ENCODE results near the gene LYPD6B.

The LYPD6B gene

DNA sequence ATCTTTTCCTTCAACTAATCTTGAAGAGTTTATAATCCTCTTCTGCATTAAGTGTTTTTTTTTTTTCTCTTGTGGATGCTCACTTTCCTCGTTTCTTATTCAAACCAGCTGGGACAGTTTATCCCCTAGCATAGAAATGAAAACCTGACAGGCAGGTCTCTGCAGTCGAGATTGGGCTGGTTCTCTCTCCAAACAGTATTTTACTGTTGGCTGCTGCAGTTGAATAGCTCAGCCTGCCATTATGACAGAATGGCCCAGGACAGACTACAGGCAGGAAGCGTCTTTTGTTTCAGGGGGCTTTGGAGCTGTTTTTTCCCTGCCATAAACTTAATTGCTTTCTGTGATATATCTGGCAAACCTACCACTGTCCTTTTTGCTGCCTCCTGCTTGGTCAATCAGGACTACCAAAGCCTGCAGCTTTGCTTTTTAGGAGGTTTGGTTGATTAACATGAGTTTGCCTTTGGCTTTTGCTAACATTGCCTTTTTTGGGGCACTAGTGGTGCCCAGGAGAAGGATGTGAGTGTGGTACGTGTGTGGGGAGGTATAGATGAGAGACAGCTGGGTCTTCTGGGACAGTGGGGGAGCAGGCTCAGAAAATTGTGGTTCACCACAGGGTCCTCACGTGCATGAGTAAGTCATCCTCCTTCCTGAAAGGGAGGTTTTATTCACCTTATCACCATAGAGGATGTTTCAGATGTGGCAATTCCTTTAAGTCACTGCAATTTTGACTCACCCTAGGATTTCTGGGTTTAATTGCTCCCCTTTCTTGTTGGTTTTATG lies 128.7 kb downstream of the LYPD6B start:
- DNase-seq: no peak

DNA sequence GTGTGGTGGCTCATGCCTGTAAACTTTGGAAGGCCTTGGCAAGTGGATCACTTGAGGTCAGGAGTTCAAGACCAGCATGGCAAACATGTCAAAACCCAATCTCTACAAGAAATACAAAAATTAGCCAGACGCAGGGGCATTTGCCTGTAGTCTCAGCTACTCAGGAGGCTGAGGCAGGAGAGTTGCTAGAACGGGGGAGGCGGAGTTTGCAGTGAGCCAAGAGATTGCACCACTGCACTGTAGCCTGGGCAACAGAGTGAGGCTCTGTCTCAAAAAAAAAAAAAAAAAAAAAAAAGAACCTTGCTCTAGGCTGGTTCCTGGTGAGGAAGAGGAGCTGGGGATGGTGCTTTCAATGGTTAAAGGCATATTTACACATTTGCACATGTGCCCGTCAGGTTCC lies 129.4 kb downstream of the LYPD6B start:
- no peak for DNase-seq

DNA sequence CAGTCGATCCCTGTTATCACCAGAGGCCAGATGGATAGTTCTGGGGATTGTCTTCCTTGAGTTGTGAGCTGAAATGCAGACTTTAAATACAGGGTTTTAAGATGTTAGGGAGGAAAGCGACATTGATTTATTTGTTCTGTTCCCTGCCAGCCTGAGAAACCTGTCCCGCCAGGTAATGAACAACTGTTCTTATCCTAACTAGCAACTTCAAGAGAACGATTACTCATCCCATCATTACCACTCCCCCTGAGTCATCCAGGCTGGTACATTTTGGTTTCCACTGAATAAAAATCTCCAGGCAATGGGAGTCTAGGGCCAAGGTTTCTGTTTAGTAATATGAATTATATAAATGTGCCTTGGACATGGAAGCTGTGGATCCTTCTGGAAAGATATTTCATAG lies 131.2 kb downstream of the LYPD6B start:
- DNase-seq: no peak

DNA sequence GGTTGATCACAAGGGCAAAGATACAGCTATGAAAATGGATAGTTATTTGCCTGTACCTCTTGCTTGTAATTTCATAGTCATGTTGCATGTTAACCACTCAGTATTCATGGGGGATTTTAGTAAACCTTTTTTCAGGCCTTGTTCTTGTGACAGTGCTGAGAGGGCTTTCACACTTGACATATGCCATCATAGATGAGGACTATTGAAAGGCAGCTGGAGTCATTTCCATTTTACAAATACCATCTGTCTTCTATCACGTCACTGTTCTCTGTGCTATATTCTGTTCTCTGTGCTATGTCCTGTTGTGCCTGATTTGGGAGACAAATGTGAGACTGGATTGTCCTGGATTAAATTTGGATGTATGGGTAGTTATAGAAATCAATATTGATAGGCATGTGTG lies 131.7 kb downstream of the LYPD6B start:
- no peak for DNase-seq

DNA sequence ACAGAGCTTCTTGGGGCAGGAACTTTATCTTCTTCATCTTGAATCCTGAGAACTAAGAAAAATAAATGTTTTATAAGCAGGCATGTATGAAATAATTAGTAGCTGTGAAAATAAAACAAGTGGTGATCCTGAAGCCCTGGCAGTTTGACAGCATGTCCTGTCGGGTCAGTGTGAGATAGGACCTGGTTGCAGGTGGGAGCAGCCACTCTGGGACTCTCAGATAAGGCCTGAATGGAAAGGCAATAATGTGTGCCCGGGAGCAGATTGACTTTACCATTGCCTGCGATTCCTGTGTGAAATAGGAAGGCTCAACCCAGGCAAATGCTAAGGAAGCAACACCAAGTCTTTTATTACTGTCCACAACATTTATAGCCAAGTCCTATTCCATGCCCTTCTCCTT lies 132.4 kb downstream of the LYPD6B start:
- DNase-seq: no peak

DNA sequence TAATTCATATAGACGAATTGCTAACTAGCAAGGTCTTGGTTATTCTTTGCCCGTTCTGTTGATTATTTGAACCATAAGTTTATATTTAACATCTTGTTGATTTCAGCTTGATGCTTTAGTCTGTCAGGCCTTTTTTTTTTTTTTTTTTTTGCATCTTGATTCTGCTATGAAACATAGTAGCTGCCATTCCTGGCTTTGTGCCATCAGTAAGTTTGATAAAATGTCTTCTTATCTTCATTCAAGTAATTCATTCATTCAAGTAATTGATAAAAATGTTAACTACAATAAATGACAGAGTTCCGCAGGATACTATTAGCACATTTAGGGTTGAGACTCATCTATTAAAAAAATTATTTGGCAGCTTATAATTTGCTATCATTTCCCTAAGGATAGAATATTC lies 134.7 kb downstream of the LYPD6B start:
- no peak for DNase-seq

DNA sequence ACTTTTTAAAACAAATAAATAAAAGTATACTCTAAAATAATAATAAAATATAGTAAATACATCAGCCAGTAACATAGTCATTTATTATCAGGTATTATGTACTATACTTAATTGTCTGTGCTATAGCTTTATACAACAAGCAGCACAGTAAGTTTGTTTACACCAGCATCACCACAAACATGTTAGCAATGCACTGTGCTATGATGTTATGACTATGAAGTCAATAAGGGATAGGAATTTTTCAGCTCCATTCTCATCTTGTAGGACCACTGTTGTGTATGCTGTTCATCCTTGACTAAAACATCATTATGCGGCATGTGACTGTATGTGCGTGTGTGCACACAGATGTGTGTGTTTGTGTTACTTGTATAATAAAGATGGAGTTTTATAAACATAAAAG lies 137.5 kb downstream of the LYPD6B start:
- no peak for DNase-seq

DNA sequence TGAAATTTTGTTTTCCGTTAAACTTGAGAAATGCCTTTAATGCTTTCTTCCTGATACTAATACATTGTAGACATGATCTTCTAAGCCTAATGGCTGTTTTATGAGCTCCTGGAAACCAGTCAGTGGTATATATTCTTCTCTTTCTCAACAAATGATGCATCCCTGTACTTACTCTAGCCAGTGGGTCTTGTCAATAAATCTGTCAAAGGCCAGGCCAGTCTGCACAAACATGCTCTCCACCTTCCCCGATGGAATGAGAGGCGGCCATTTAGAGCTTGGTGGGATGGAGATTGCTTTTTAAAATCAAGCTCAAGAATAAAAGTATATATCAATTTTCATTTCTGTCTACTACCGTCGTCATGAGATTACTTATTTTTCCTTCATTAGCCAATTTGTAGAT lies 140.1 kb downstream of the LYPD6B start:
- no peak for DNase-seq

DNA sequence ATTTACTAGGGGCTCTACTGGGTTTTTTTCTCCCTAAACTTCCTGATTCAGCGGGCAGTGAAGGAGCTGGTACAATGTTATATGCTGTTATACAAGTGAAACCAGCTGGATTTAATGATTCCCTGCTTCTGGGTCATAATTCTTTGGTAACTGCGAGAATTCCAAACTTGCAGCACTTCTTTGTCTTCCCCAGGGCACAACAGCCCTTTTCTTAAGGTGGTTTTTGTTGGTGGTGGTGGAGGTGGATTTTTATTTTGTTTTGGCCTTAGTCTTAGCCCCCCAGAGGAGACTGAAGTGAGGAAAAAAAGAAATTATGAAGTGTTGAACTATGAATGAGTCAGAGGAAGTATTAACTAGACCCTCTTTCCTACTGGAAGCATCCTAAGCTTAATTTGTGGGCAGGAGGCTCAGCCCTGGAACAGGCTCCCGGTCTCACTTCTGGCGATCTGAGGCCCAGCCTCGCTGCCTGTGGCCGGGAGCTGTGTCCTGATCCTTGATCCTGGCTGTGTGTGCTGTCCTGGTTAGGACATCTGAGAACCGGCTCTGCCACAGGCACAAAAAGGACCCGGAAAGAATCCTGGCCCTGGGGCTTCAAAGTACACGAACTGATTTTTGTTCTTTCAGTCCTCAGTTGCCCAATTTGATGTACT lies 141.9 kb downstream of the LYPD6B start:
- no peak for DNase-seq

DNA sequence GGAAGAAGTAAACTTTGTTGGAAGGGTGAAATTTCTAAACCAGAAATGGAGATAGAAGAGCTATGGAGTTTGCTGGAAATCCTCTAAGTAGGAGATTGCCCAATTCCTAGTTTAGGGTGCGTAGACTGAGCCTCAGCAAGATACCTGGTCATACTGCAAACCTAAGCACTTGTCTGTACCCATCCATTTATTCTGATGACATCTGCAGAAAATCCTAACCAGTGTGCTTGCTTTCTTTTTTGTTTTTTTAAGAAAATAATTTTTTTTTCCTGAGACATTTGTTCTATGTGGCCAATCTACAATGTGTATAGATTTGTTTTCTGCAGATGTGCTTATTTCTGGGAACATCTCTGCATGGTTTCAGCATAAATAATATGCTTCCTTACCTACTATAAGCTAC lies 144.7 kb downstream of the LYPD6B start:
- DNase-seq: no peak

DNA sequence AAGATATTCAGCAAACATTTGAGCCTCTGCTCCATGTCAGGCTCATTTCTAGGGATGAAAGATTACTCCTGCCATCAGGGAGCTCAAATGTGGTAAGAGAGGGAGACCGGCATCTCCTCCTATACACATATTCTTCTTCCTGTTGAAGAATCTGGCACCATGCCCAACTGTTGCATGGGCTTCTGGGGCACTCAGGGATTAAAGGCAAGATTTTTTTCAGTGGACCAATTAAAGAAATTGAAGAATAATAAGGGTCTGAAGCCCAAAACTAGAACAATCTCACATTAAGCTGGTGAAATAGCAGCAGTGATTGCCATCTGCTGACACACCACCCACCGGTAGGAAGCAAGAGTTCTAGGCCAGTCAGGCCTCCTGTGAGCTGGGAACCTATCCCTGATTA lies 146.5 kb downstream of the LYPD6B start:
- DNase-seq: no peak

DNA sequence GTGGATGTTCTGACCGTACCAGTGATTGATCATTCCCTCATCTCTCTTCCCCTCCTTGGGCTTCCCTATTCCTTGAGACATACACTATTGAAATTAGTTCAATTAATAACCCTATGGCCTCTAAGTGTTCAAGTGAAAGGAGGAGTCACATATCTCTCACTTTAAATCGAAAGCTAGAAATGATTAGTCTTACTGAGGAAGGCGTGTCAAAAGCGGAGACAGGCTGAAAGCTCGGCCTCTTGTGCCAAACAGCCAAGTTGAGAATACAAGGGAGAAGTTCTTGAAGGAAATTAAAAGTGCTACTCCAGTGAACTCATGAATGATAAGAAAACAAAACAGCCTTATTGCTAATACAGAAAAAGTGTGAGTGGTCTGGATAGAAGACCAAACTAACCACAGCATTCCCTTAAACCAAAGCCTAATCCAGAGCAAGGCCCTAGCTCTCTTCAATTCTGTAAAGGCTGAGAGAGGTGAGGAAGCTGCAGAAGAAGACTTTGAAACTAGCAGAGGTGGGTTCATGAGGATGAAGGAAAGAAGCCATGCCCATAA lies 147.5 kb downstream of the LYPD6B start:
- DNase-seq: no peak

DNA sequence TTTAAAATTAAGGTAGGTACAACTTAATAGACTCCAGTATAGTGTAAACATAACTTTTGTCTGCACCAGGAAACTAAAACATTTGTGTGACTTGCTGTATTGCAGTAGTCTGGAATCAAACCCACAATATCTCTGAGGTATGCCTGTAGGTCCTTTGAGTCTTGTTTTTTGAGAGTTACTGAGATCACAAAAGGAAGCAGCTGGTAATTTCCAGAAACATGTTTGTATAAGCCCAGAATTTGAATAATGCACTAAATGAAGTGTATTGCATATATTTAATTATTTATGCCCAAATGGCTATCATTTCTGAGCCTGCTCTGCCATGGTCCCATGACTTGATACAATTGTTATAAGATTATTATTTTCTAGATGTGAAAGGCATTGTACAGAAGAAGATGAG lies 148.6 kb downstream of the LYPD6B start:
- no peak for DNase-seq

DNA sequence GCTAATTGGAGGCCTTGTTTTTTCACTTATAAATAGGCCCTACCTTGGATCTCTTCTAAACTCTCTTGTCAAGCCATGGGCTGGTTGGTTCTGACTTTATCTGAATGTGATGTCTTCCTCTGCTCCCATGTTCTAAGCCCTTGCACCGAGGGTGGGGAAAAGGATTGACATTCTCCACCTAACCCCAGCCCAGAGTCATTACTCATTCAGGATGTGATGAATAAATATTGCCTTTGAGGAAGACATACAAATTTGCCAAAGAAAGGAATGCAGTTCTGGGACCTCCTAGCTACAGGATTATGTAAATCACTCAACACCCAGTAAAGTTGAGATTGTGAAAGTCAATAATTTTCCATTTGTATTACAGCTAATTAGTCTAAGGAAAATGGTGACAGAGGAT lies 149.8 kb downstream of the LYPD6B start:
- no peak for DNase-seq

DNA sequence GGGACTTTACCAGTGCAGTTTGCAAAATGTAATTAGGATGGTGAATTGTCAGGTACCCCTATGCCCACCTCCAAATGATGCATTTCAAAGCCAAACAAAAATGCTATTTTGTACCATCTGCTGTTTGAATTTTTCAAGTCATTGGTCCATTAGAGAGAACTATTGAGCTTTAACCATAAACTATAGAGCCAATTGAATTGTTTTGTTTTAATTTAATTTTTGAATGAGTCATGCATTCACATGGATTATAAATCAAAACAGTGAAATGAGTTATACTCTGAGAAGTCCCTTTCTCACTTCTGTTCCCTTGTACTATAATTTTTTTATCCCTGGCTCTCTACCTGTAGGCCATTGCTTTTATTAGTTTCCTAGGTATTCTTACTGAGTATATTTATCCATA lies 151.3 kb downstream of the LYPD6B start:
- no peak for DNase-seq

DNA sequence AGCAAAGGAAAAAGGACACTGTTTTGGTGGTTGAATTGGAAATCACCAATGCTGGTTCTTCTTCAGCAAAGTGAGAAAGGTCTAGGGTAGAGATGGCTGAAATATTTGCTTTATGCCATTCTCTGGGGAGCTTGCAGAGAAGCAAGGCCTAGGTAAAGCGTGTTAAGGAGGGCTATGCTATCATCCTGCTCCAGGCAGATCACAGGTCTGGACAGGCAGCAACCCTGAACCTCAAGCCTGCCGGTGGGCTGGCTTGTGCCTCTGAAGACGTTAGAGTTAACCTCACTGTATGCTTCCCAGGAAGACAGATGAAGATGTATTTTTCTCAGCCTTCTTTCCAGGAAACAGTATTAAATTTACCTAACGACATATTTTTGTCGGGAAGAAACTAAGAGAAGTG lies 153.4 kb downstream of the LYPD6B start:
- DNase-seq: no peak

DNA sequence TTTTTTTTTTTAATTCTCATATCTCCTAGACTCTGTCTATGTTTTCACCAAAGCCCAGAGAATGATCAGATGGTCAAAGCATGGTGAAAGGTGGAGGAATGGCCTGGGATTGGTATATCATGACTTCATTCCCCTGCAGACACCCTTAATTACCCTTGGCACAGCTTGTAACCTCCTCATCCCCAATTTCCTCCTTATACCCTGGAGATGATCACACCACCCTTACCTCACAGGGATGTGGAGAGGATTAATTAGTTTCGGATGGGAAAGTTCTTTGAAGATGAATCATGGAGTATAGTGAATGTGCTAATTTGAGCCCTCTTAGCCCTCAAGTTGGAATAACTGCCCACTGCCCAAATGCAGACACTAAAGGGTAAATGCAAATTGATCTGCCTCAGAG lies 153.9 kb downstream of the LYPD6B start:
- no peak for DNase-seq

DNA sequence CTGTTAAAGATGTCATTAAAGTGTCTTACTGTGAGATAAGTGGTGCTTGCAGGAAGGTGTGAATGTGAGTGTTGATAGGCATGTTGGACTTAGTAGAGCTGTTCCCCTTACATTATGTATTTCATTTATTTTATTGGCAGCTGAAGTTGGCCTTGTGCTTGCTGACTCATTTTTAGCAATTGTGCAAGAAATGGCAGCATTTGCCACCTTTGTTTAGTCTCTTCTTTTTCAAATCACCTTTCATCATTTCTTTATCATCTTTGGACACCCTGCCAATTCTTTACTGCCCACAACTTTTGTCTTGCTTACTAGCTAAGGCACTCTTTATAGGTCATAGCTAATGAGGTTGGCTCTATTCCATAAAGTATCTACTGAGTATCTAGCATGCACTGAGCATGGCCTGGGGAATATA lies 161.6 kb downstream of the LYPD6B start:
- DNase-seq: no peak

DNA sequence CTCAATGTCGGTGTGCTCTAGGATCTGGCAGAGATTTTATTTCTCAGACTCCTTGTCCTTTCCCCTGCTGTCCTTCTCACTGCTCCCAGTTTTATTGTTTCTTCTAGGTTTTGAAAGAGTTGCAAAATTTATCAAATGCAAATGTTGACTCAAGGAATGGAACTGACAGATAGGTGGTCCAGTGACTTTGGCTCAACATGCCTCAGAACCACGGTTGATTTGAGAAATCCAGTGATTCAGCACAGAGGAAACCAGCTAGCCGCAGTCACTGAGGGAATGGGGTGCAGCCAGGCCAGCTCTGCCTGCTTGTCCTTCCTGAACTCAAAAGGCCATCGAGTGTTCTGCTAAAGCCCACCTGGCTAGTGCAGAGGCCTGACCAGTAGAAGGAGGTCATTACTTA lies 166.2 kb downstream of the LYPD6B start:
- DNase-seq: no peak

DNA sequence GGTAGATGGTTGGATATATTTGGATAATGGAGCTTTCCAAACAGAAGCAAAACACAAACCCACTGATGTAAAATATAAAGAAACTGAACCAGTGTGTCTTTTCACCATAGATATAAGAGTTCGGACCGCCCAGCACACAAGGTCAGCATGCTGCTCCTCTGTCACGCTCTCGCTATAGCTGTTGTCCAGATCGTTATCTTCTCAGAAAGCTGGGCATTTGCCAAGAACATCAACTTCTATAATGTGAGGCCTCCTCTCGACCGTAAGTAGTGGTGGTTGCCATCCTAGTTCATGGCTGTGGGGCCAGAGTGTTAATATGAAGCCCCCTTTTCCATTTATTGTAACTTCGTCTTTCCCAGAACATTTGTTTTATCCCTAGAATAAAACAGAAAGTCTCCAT lies 166.6 kb downstream of the LYPD6B start:
- no peak for DNase-seq

DNA sequence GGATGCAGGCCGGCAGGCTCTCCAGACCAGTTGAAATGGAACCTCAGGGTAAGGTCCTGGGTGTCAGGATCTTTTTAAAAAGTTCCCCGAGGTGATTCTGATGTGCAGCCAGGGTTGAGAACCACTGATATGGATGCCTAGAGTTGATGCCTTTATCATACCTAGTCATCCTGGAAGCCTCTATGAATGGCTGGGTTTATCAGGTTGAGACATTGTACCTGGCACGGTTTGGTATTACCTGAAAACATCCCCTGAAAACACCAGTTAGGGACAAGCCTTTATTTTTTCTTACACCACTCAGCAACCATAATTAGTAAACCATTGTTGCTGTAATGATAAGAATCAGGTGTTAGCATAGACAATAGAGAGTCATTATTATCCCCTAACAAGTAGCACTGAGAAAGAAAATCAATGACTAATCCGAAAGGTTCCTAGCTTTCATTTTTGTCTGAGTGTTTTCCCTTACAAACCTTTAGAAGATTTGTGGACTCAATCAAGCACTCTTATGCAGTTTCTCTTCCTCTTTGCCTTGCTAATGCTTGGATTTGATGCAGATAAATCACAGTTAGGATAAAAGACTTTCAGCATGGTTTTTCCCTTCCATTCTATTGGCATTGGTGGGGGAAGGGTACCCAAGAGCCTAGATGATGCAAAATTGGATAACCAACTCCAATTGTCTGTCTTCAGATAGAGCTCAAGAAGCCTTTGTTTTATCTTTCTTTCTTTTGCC lies 175.4 kb downstream of the LYPD6B start:
- no peak for DNase-seq

DNA sequence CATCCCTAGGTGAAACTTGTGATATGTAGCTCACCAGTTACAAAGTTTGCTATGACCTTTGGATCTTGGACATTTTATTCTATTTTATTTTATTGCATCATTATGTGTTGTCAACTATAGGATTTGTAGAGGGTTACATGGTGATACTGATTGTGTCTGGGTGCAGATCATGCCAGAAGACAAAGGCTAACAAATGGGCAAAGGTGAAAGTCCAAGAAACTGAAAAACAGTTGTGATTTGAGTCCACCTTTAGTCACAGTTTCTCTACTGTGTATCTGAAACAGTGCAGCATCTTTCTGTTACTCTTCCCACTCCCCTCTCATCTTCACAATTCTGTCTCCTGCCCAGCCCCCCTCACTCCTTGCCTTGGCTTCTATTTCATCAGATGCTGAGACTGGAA lies 180.0 kb downstream of the LYPD6B start:
- no peak for DNase-seq

DNA sequence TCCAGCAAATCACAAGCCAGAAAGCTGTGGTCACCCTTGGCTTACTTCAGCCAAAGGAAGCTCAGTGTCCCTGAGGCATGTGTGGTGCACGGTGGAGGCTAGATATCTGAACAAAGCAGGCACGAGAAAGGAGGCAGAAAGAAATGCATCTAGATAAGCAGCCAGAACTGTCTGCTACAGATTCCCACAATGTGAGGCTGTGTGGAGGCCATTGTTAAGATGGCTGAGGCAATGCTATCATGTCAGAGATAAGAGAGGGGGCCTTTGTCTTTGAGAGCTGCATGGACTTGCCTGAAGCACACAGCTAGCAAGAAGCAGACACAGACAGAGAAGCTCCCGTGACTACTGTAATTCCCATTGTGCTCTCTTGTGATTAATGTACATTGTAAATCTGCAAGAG lies 181.4 kb downstream of the LYPD6B start:
- no peak for DNase-seq

DNA sequence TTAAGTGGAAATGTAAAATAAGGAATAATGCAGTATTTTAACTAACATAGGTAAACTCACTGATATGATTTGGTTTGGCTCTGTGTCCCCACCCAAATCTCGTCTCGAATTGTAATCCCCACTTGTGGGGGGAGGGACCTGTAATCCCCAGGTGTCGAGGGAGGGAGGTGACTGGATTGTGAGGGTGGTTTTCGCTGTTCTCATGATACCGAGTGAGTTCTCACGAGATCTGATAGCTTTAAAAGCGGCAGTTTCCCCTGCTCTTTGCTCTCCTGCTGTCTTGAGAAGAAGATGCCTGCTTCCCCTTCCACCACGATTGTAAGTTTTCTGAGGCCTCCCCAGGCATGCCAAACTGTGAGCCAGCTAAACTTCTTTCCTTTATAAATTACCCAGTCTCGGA lies 182.5 kb downstream of the LYPD6B start:
- no peak for DNase-seq
